NCI-H2029 treated with DMSO at 0.1 percent for 48 hours (cell line): ENCODE results near the gene PHF2.

Experiments used
- DNase-seq: peaks from one replicate; lab custom pipeline; 2025; lab: John Stamatoyannopoulos, UW

PHF2 gene

DNA sequence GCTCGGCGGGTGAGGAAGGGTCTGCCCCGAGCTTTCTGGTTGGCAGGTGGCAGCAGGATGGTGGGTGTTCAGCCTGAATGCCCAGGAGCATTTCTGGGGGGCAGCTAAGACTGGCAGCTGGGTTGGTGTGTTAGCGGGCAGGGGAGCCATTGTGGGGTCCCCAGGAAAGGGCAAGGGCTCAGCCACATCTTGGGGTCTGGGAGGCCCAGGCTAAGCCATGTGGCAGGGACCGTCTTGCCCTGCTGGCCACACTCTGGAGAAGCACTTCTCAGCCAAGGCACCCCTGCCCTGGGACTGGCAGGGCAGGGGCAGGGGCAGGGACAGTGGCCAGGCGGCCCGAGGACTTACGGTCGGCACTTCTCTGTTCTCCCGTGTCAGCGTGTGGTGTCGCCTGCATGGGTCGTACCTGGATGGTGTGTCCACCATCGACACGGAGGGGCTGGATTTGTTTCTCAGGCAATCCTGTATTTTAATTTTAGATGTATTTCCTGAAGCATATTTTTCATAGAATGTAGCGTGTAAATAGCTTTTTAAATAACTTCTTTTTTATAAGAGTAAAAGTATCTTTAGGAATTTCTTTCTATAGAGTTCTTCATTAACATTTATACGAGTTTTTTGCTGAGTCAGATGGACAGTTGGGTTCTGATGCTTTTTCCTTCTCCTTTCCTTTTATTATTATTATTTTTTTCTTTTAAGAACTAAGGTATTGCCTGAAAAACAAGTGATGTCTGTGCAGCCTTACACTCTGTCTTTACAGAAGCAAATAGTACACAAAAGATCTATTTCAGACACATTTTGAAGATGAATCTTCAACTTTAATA, 102.0 kb downstream of the PHF2 start:
- DNase-seq, result no peak

DNA sequence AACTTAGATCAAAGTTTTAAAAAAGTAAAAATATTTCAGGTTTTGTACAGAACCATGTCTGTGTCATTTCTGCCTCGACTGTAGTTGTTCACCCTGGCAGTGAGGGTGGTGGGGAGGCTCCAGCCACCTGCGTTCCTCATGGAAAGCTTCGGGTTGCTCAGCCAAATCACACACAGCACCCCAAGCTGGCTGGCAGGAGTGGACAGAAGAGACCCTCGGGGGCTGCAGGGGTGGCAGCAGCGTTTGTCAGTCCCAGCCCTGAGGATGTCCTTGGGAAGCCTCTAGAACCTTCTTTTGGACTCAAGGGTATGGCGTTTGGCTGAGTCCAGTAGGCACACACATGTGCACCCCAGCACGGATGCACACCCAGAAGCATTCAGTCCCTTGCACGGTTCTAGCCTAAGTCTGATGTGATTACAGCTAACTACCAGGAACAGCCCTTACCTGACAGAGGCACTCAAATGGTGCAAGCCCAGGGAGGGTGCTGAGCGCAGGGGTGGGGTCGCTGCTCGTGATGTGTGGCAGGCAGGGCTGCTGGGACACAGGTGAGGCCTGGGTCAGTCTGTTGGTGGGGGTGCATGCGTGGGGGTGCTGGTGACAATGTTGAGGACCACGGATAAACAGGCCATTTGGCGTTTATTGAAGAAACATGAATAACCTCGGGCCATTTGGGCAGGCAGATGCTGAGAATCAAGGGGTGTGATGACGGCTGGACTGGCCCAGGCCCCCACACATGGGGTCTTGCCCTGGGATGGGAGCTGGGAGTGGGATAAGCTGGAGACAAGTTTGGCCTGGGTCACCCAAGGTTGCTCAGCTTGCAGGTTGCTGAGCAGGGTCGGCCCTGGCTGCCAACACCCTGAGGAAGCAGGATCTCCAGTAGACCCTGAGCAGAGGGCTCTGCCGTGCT, 103.4 kb downstream of the PHF2 start:
- no peak for DNase-seq

GRCh38 chr9:93680443-93681268, 104.3 kb downstream of the PHF2 start:
- DNase-seq, result no peak

- no peak for DNase-seq
Observed at GRCh38 chr9:93681269-93682154, 105.1 kb downstream of the PHF2 start.

GRCh38 chr9:93682155-93682968, 106.0 kb downstream of the PHF2 start:
- DNase-seq, result peak; percentile 45

DNA sequence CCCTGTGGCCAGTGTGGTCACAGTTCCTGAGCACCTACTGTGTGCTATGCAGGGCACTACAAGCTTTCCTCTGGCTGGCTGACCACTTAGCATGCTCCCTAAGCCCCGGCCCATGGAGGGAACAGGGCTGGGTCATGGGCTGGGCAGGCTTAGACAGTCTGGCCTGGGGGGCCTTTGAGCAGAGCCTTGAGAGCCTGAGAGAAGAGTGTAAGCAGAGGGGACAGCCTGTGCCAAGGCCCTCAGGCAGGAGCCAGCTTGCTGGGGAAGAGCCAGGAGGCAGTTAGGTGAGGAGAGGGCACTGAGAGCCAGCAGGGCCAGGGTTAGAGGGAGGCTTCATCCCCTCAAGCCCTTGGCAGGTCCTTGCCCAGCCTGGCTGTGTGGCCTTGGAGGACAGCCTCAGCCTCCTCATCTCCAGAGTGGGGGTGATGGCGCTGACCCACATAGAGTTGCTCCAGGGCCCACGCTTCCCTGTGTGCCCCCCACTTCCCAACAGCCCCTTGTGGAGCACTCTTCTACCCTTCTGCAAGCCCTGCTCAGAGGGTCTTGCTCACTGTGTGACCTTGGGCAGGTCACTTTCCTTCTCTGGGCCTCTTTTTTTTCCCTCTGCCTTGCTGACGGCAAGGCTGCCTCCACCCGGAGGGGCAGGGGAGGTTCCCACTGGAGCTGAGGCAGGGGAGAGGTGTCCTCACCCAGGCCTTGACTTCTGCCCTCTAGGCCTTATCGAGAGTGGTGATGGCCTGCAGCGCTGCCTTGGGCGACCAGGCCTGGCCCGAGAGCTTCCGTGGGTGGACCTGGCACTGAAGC, 107.1 kb downstream of the PHF2 start:
- DNase-seq, result no peak

DNA sequence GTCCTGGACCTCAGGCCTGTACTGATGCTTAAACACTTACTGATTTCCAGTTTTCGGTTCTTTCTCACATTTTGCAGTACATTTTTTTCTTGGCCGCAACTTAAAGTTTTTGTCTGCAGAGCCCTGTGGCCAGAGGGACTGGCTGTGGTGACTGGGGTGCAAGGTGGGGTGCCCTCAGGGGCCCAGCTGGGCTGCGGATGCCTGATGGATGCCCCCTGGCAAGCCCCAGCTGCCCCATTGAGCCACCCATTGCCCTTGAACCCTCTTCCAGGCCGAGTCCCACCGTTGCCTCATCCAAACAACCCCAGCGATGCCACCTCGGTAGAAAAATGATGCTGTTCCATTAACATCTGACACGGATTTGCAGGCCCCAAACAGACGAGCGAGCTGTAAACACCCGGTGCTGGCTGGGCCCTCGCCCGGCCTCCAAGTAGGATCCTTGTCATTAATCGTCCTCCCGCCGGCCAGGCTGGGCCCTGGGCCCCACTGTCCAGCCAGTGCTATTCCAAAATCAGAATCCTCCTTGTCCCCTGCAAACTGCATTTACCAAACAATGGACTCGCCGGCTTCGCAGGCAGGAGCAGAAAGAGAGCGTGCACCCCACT, 107.9 kb downstream of the PHF2 start:
- no peak for DNase-seq

DNA sequence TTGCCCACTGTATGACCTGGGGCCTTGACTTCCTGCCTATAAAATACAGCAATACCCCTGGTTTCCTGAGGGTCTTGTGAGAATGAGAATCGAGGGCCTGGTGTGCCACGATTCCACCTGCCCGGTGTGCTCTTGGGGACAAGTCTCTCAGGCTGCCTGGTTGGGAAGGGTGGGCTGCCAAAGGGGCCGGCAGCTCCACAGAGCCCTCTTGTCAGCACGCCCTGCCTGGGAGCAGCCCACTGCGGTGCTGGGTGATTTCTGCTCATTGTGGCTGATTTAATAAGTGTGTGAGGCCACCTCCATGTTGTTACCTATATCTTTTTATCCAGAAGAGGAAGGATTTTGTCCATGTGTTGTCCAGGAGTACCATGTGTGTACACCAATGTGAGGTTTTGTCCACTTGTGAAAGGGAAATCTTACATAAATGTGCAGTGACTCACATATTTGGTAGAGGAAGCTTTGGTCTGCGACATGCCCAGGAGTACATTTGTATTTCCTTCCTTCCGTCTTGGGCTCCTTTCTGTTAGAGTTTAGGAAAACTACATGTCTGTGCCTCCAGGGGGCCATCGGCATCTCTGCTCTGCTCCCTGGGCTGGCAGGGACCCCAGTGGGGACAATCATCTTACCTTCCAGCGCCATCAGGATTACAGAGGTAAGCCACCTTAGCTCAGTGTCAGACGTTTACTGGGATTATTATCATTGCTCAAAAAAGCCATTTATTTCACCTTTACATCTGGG, 108.6 kb downstream of the PHF2 start:
- no peak for DNase-seq

DNA sequence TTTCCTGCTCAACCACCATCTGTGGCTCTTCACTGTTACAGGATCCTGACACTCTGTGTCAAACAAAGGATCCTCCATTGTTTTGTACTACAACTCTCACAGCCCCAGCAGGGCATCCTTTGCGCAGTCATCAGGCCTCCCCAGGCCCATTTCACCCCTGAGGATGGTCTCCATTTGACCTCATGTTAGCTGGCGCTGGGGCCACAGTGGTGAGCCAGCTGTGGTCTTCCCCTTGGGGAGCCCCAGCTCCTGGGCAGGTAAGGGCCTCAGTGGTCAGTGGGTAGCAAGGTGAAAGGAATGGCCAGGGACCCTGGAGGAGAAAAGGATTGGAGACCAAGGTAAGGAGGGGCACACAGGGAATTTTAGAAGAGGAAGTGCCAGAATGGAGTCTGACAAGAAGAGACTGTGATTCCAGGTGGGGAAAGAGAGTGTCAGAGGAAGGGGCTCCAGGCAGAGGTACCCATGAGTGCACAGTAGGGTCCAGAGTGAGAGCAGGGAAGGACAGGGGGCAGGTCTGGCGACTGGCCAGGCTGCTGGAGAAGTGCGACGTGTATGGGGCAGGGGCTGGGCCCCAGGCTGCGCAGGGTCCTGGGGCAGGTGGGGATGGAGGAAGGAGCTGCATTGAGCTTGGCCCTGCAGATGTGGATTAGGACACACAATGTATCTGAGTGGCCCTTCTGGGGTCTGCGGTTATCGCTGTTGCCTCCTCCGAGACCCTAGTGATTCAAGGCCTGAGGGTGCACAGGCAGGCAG, 109.9 kb downstream of the PHF2 start:
- no peak for DNase-seq

- DNase-seq, result no peak
Observed at GRCh38 chr9:93686880-93687236, 110.5 kb downstream of the PHF2 start.

DNA sequence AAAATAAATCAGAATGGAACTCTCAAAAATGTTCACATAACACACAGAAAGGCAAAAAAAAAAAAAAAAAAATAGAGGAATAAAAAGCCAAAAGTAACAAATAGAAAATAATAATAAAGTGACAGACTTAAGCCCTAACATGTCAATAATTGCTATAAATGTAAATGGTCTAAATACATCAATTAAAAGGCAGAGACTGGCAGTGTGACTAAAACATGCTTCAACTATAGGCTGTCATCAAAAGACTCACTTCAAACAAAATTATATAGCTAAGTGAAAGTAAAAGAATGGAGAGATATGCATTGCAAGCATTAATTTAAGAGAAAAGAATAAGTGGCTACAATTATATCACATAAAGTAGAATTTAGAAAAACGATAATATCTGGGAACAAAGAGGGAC, 114.2 kb downstream of the PHF2 start:
- no peak for DNase-seq

DNA sequence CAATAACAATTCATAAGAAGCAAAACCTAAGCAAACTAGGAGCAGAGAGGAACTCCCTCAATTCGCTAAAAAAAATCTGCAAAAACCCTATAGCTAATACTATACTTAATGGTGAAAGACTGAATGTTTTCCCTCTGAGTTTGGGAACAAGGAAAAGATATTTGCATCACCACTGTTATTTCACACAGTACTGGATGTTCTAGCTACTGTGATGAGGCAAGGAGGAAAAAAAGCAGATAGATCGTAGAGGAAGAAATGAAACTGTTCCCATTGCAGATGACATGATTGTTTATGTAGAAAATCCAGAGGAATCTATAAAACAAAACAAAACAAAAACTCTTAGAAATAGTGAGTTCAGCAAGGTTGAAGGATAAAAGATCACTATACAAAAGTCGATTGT, 116.7 kb downstream of the PHF2 start:
- DNase-seq, result no peak

- DNase-seq, result peak; percentile 85
Observed at GRCh38 chr9:93697352-93698139, 121.2 kb downstream of the PHF2 start.

DNA sequence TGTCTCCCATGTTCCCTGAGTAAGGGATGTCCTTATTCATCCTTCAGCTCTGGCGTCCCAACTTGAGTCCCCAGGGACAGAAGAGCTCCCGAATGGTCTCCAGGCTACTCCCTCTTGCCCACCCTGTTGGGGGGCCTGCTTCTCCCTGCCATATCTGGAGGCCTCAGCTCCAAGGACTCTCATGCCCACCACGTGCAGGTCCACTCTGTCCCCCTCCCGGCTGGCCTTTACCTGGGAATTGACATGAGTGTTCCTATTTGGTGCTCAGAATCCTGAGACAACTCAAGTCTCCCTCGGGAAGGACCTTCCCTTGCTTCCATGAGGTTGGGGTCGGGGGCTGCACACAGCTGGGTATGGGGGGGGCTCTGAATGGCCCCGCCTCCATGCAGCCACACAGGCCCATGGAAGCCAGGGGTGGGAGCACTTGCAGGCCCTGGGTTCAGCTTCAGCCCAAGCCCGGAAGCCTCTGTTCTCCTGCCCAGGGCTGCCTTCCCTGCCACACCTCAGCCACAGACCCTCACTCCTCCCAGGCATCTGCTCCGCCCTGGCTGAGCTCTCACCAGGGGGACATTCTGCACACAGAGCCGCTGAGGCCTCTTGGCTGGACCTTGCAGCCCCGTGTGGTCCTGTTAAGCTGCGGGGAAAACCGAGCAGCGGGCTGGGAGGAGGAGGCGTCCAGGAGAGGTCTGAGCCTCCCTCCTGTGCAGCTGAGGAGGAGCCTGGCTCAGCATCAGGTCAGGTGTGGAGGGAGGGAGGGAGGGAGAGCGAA, 121.9 kb downstream of the PHF2 start:
- no peak for DNase-seq

DNA sequence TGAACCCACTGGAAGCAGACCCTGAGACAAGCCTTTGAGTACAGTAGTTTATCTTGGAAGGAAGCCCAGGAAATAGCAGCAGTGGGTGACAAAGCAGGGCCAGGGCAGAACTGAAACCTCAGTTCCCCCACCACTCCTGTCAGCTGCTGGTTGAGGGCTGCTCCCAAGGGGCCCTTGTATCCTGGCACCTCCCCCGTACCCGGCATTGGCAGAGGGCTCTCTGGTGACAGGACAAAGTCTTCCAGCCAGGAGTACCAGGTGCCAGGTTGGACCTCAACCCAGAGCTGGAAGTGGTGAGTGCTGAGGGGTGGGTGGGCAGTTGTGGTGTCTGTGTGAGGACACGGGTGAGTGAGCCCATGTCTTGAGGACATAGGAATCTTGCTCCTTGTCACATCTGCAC, 123.3 kb downstream of the PHF2 start:
- DNase-seq, result peak; percentile 78
